SK-N-SH treated with all-trans-retinoic acid at 6 μM for 48 hours (cell line): ENCODE data around the gene QRICH2.
"Not testable (repeated sequence)": the region's sequence is repeated elsewhere in the genome, so short reads cannot be mapped to it uniquely, and the experiment has no call there.

Experiments
- ATAC-seq: fragments of 200-7000 bp; cut with Tn5 transposase; 3 replicates; pipeline ENCODE4 v1.9.1; 2020; ENCODE audit warnings: mild to moderate bottlenecking, moderate library complexity
- CREB5 ChIP-seq: fragments of 250-450 bp; sonication (Bioruptor Pico); IDR thresholded peaks from 2 replicates; pipeline ENCODE4 v1.5.1; 2020; ENCODE audit warnings: low read depth, mild to moderate bottlenecking, moderate library complexity
- ESRRG ChIP-seq: fragments of 250-450 bp; sonication (Bioruptor Pico); IDR thresholded peaks from 2 replicates; pipeline ENCODE4 v1.6.1; 2021; ENCODE audit warnings: mild to moderate bottlenecking
- GLIS3 ChIP-seq: fragments of 250-450 bp; sonication (Bioruptor Pico); IDR thresholded peaks from 2 replicates; pipeline ENCODE4 v1.5.0; 2020; ENCODE audit warnings: mild to moderate bottlenecking, moderate library complexity
- PATZ1 ChIP-seq: fragments of 250-450 bp; sonication (Bioruptor Pico); IDR thresholded peaks from 2 replicates; pipeline ENCODE4 v1.8.0; 2020; ENCODE audit warnings: mild to moderate bottlenecking, moderate library complexity, borderline replicate concordance
- POU6F1 ChIP-seq: fragments of 250-450 bp; sonication (Bioruptor Pico); IDR thresholded peaks from 2 replicates; pipeline ENCODE4 v1.8.0; 2021; ENCODE audit warnings: low read depth, mild to moderate bottlenecking, moderate library complexity, borderline replicate concordance
- TCF4 ChIP-seq: fragments of 250-450 bp; sonication (Bioruptor Pico); IDR thresholded peaks from 2 replicates; pipeline ENCODE4 v1.8.0; 2021; ENCODE audit warnings: mild to moderate bottlenecking, moderate library complexity, borderline replicate concordance
- TSHZ2 ChIP-seq: fragments of 250-450 bp; sonication (Bioruptor Pico); IDR thresholded peaks from 2 replicates; pipeline ENCODE4 v1.5.0; 2020; ENCODE audit warnings: mild to moderate bottlenecking, moderate library complexity
- ZC3H10 ChIP-seq: fragments of 250-450 bp; sonication (Bioruptor Pico); IDR thresholded peaks from 2 replicates; pipeline ENCODE4 v1.5.1; 2021; ENCODE audit warnings: mild to moderate bottlenecking, moderate library complexity
- ZFP3 ChIP-seq: fragments of 250-450 bp; sonication (Bioruptor Pico); IDR thresholded peaks from 2 replicates; pipeline ENCODE4 v1.5.0; 2020; ENCODE audit warnings: mild to moderate bottlenecking, moderate library complexity
- ZFP30 ChIP-seq: fragments of 450-650 bp; formaldehyde crosslinking; IDR thresholded peaks from 2 replicates; pipeline ENCODE4 v1.5.0; 2022; ENCODE audit warnings: mild to moderate bottlenecking, moderate library complexity
- ZNF565 ChIP-seq: fragments of 450-650 bp; formaldehyde crosslinking; conservative IDR thresholded peaks from 2 replicates; pipeline ENCODE4 v1.5.0; 2020; ENCODE audit warnings: low read depth, mild to moderate bottlenecking, moderate library complexity
- ZNF70 ChIP-seq: fragments of 450-650 bp; formaldehyde crosslinking; IDR thresholded peaks from 2 replicates; pipeline ENCODE4 v1.5.0; 2020; ENCODE audit warnings: mild to moderate bottlenecking, moderate library complexity
- ZNF8 ChIP-seq: fragments of 450-650 bp; formaldehyde crosslinking; IDR thresholded peaks from 2 replicates; pipeline ENCODE4 v1.5.0; 2020; ENCODE audit warnings: mild to moderate bottlenecking, moderate library complexity

QRICH2 gene

GRCh38 chr17:76270770-76271668 lies 37.1 kb downstream of the QRICH2 start:
- TF ChIP-seq ZNF8 (CRISPR knock-in tag) (no peak), ZC3H10 (CRISPR knock-in tag) (no peak)
- TF ChIP-seq, all 23 proteins: peak for 0
- no peak for ATAC-seq

- TF ChIP-seq PATZ1 (no peak), POU6F1 (no peak)
- no peak for ATAC-seq
These were observed 37.9 kb downstream of the QRICH2 start for GRCh38 chr17:76270127-76270592.

- TF ChIP-seq PATZ1 (no peak), ZC3H10 (CRISPR knock-in tag) (no peak), ZNF70 (CRISPR knock-in tag) (no peak), ZNF565 (no peak), TCF4 (CRISPR knock-in tag) (no peak), GLIS3 (no peak), TSHZ2 (CRISPR knock-in tag) (no peak), ZFP3 (CRISPR knock-in tag) (no peak), POU6F1 (no peak), ZFP30 (no peak)
- ATAC-seq = no peak
These were observed 38.8 kb downstream of the QRICH2 start for GRCh38 chr17:76268991-76269981.

GRCh38 chr17:76268015-76268749 lies 39.9 kb downstream of the QRICH2 start:
- ATAC-seq = no peak
- no peak for TF ChIP-seq ZNF8 (CRISPR knock-in tag)
- no peak for TF ChIP-seq ZNF565
- no peak for TF ChIP-seq ZNF70 (CRISPR knock-in tag)
- no peak for TF ChIP-seq POU6F1
- no peak for TF ChIP-seq PATZ1
- no peak for TF ChIP-seq ESRRG
- TF ChIP-seq TCF4 (CRISPR knock-in tag) = no peak
- no peak for TF ChIP-seq CREB5

- not testable (repeated sequence) for ATAC-seq
These were observed 40.5 kb downstream of the QRICH2 start for GRCh38 chr17:76267581-76268001.
